DND-41 (cell line): ENCODE results near the gene ADARB2.

ENCODE experiments used
- ATAC-seq: fragments of 200-7000 bp; cut with Tn5 transposase; 3 replicates; pipeline ENCODE4 v1.9.1; 2021; ENCODE audit warnings: low read depth; ENCODE audit not compliant: insufficient read depth
- DNase-seq: peaks from one replicate; pipeline ENCODE4 v3.0.0-alpha.2; 2020
- H2AFZ ChIP-seq: 2 replicates; pipeline ENCODE4 v1.6.0; 2012; ENCODE audit warnings: low read depth, low read length
- H3K27ac ChIP-seq: 2 replicates; pipeline ENCODE4 v1.5.1; 2012; ENCODE audit warnings: low read length, inconsistent platforms
- H3K27me3 ChIP-seq: fragments of 200-600 bp; sonication (generic); 2 replicates; pipeline ENCODE4 v1.6.0; 2012; ENCODE audit warnings: low read length, mild to moderate bottlenecking, inconsistent platforms; ENCODE audit not compliant: insufficient read depth, poor library complexity
- H3K36me3 ChIP-seq: 2 replicates; pipeline ENCODE4 v1.5.1; 2012; ENCODE audit warnings: low read length, inconsistent platforms; ENCODE audit not compliant: insufficient read depth
- H3K4me1 ChIP-seq: 2 replicates; pipeline ENCODE4 v1.5.1; 2012; ENCODE audit warnings: mild to moderate bottlenecking, low read length; ENCODE audit not compliant: insufficient read depth
- H3K4me2 ChIP-seq: 2 replicates; pipeline ENCODE4 v1.6.0; 2012; ENCODE audit warnings: mild to moderate bottlenecking, moderate library complexity, low read length, inconsistent platforms; ENCODE audit not compliant: insufficient read depth
- H3K4me3 ChIP-seq, 2 experiments: fragments of 200-600 bp in 1 of 2; shearing (Covaris generic) in 1 of 2; 2 replicates each; pipeline ENCODE4 v1.5.1; 2012 to 2016; ENCODE audit warnings: inconsistent platforms in 2 of 2, low read length in 2 of 2, mild to moderate bottlenecking in 2 of 2, low read depth in 1 of 2, moderate library complexity in 1 of 2
- H3K79me2 ChIP-seq: 2 replicates; pipeline ENCODE4 v1.6.0; 2012; ENCODE audit warnings: low read length, inconsistent platforms; ENCODE audit not compliant: insufficient read depth
- H3K9ac ChIP-seq: 2 replicates; pipeline ENCODE4 v1.6.0; 2012; ENCODE audit warnings: low read depth, mild to moderate bottlenecking, inconsistent platforms, low read length, moderate library complexity
- H3K9me3 ChIP-seq: 2 replicates; pipeline ENCODE4 v1.5.1; 2012; ENCODE audit warnings: low read length, moderate library complexity, mild to moderate bottlenecking, inconsistent platforms; ENCODE audit not compliant: insufficient read depth, severe bottlenecking
- H4K20me1 ChIP-seq: 2 replicates; pipeline ENCODE4 v1.6.0; 2012; ENCODE audit warnings: low read length; ENCODE audit not compliant: insufficient read depth
- EZH2 ChIP-seq: IDR thresholded peaks from 3 replicates; pipeline ENCODE4 v1.6.1; 2012; ENCODE audit warnings: borderline replicate concordance, low read depth, mild to moderate bottlenecking, moderate library complexity, low read length, inconsistent platforms; ENCODE audit not compliant: severe bottlenecking
- TF ChIP-seq, protein P1 (sequence below): IDR thresholded peaks from 2 replicates; pipeline ENCODE4 v1.5.1; 2012; ENCODE audit warnings: borderline replicate concordance, low read length, moderate library complexity, mild to moderate bottlenecking; ENCODE audit not compliant: poor library complexity, severe bottlenecking; ENCODE audit errors: extremely low read depth

Gene ADARB2

DNA sequence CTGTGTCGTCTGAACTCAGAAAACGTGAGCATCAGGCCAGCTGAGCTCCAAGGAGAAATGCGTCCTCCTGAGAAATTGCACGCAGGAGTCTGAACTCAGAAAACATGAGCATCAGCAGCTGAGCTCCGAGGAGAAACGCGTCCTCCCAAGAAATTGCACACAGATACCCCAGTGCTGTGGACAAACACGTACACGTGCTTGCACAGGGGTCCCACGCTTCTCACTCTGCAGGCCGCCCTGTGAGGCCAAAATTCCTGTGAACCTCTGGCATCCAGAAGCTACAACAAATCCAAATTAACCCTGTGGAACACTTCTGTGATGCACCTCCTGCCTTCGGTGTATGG is 547.3 kb downstream of the ADARB2 start:
- TF ChIP-seq EZH2 = no peak
- TF ChIP-seq, protein P1, sequence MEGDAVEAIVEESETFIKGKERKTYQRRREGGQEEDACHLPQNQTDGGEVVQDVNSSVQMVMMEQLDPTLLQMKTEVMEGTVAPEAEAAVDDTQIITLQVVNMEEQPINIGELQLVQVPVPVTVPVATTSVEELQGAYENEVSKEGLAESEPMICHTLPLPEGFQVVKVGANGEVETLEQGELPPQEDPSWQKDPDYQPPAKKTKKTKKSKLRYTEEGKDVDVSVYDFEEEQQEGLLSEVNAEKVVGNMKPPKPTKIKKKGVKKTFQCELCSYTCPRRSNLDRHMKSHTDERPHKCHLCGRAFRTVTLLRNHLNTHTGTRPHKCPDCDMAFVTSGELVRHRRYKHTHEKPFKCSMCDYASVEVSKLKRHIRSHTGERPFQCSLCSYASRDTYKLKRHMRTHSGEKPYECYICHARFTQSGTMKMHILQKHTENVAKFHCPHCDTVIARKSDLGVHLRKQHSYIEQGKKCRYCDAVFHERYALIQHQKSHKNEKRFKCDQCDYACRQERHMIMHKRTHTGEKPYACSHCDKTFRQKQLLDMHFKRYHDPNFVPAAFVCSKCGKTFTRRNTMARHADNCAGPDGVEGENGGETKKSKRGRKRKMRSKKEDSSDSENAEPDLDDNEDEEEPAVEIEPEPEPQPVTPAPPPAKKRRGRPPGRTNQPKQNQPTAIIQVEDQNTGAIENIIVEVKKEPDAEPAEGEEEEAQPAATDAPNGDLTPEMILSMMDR = no peak
- peaks cover 18% of the 10 kb centered on the region for H3K4me1 ChIP-seq
- no peak for DNase-seq

DNA sequence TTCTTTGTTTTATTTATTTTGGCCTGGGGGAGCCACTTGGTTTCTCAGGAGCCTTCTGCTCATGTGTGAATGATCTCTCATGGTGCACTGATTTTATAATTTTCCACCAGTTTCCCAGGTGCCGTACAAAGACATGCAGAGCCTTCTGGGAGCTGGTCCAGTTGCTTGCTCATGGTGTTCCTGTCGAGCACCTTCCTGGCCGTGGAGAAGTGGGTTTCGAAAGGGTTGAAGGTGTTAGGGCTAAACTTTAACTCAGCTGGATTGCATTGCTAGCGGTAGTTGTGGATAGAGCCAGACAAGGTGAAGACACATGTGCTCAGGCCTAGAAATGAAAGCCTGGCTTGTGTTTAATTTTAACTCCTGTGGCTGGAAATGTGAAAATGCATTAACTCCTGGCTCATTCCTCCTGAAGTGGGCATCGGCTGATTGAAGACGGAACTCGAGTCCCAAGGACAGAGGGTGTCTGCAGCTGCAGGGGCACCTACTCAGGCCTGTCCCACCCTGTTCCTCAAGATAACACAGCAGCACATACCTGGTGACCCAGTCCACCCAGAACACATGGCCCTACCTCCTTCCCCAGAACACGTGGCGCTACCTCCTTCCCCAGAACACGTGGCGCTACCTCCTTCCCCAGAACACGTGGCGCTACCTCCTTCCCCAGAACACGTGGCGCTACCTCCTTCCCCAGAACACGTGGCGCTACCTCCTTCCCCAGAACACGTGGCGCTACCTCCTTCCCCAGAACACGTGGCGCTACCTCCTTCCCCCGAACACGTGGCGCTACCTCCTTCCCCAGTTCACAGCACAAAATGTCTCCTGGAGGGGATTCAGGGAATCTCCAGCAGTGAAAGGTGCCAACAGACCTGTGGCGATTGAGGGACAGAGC is 547.9 kb downstream of the ADARB2 start:
- no peaks in the 10 kb centered on the region for H3K27me3 ChIP-seq
- H3K79me2 ChIP-seq = no peaks in the 10 kb centered on the region
- no peak overlapping the region for H3K4me2 ChIP-seq
- no peak overlapping the region for H3K9ac ChIP-seq
- H3K36me3 ChIP-seq = no peaks in the 10 kb centered on the region
- H3K4me3 ChIP-seq = no peak overlapping the region
- no peak for ATAC-seq
- H3K4me1 ChIP-seq = peaks cover 18% of the 10 kb centered on the region
- no peaks in the 10 kb centered on the region for H4K20me1 ChIP-seq
- H2AFZ ChIP-seq = no peak overlapping the region
- TF ChIP-seq EZH2 = no peak
- H3K9me3 ChIP-seq = no peaks in the 10 kb centered on the region
- DNase-seq = no peak
- no peak overlapping the region for H3K27ac ChIP-seq

More for the DNA sequence above, 547.3 kb downstream of the ADARB2 start:
- H3K27ac ChIP-seq = no peak overlapping the region
- no peaks in the 10 kb centered on the region for H3K79me2 ChIP-seq
- ATAC-seq = no peak
- no peaks in the 10 kb centered on the region for H4K20me1 ChIP-seq
- H3K27me3 ChIP-seq = no peaks in the 10 kb centered on the region
- H3K9ac ChIP-seq = no peak overlapping the region
- no peaks in the 10 kb centered on the region for H3K9me3 ChIP-seq
- no peak overlapping the region for H3K4me2 ChIP-seq
- H2AFZ ChIP-seq = no peak overlapping the region
- H3K4me3 ChIP-seq = no peak overlapping the region
- no peaks in the 10 kb centered on the region for H3K36me3 ChIP-seq

DNA sequence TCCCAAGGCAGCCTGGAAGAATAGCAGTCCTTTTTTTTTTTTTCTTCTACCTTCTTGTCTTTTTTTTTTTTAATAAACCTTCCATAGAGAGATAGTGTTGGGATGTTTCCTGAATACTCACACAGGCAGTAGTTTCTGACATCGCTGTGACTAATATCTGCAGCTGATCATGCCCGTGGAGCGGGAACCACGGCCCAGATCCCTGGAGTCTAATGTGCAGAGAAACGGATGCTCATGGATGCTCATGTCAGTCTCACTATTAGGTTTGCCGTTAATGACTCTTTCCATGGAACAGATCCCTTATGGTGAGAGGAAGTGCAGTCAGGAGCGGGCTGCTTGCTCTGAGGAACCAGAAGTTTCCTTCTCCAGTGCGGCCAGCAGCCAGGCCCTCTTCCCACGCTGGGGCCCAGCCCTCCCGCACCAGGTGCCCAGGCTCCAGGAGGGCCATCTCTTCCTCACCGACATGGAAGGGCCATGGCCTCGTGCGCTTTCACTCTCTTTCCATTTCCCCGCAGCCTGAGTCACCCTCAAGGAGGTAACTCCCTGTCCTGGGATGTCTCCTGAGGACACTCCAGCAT is 548.7 kb downstream of the ADARB2 start:
- H3K36me3 ChIP-seq = no peaks in the 10 kb centered on the region

More for the DNA sequence above, 548.7 kb downstream of the ADARB2 start:
- Histone ChIP-seq H3K79me2 (no peaks in the 10 kb centered on the region), H3K27ac (no peak overlapping the region), H3K9me3 (no peaks in the 10 kb centered on the region), H4K20me1 (no peaks in the 10 kb centered on the region), H3K4me1 (peaks cover 10% of the 10 kb centered on the region), H3K4me2 (no peak overlapping the region), H2AFZ (no peak overlapping the region), H3K4me3 (no peak overlapping the region), H3K27me3 (no peaks in the 10 kb centered on the region), H3K9ac (no peak overlapping the region)
- DNase-seq (no peak), ATAC-seq (no peak)
- TF ChIP-seq EZH2 = no peak
- TF ChIP-seq, protein P1 = no peak
